NB4 (cell line): ENCODE data around the gene DDX41.
"Not testable (repeated sequence)": the region's sequence is repeated elsewhere in the genome, so short reads cannot be mapped to it uniquely, and the experiment has no call there.

Experiments
- DNase-seq: peaks from one replicate; pipeline ENCODE4 v3.0.0; 2010; ENCODE audit warnings: low read depth
- H3K4me3 ChIP-seq: one replicate; pipeline ENCODE4 v1.5.1; 2011; ENCODE audit warnings: mild to moderate bottlenecking, low read depth, low read length, moderate library complexity
- CTCF ChIP-seq: IDR thresholded peaks from one replicate; pipeline ENCODE4 v1.5.1; 2012; ENCODE audit warnings: low read depth, low read length
- MYC ChIP-seq: IDR thresholded peaks from 2 replicates; pipeline ENCODE4 v1.6.1; 2011; ENCODE audit warnings: low read depth, low read length
- POLR2A ChIP-seq: IDR thresholded peaks from 2 replicates; pipeline ENCODE4 v1.6.1; 2011; ENCODE audit warnings: mild to moderate bottlenecking; ENCODE audit not compliant: insufficient read length; ENCODE audit errors: extremely low read depth
- TF ChIP-seq, protein P1 (sequence below): IDR thresholded peaks from 2 replicates; pipeline ENCODE4 v1.6.1; 2011; ENCODE audit warnings: low read depth, low read length

The DDX41 gene

GRCh38 chr5:177535125-177535524 lies 18.4 kb upstream of the DDX41 start:
- no peak overlapping the region for H3K4me3 ChIP-seq
- TF ChIP-seq POLR2A, result no peak
- TF ChIP-seq MYC, result no peak
- TF ChIP-seq, protein P1, sequence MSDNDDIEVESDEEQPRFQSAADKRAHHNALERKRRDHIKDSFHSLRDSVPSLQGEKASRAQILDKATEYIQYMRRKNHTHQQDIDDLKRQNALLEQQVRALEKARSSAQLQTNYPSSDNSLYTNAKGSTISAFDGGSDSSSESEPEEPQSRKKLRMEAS, result no peak
- no peak for TF ChIP-seq CTCF
- DNase-seq, result no peak

DNA sequence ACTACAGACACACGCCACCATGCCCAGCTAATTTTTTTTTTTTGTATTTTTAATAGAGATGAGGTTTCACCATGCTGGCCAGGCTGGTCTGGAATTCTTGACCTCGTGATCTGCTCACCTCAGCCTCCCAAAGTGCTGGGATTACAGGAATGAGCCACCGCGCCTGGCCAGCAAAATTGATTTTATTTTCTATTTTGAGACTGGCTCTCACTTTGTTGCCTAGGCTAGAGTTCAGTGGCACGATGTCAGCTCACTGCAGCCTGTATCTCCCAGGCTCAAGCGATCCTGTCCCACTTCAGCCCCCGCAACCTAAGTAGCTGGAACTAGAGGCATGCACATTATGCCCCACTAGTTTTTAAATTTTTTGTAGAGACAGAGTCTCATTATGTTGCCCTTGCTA lies 17.7 kb upstream of the DDX41 start:
- DNase-seq, H3K4me3 ChIP-seq: not testable (repeated sequence)

- TF ChIP-seq CTCF, result no peak
- TF ChIP-seq, protein P1, result no peak
- no peak for TF ChIP-seq POLR2A
- no peak for TF ChIP-seq MYC
- H3K4me3 ChIP-seq, result no peak overlapping the region
- DNase-seq, result no peak
Measured at GRCh38 chr5:177531209-177531940, 14.6 kb upstream of the DDX41 start.

DNA sequence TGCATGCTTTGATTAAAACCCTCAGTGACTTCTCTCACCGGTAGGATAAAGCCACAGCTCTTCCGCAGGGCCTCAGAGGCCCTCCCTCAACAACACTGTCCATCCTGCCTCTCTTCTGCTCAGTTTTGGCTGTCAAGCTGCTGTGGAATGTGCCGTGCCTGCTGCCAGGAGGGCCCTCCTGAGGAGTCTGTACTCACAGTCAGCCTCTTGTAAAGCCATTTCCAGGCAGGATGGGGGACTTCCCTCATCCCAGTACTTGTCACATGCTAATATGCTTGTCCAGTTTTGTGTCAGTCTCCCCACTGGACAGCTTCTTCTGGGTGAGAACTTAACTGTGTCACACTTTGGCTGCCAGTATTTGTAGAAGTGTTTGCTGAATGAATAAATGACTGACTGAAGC lies 13.9 kb upstream of the DDX41 start:
- no peak overlapping the region for H3K4me3 ChIP-seq
- no peak for DNase-seq
- TF ChIP-seq MYC (no peak), CTCF (no peak), POLR2A (no peak)
- TF ChIP-seq, protein P1, result no peak

- no peak overlapping the region for H3K4me3 ChIP-seq
- no peak for DNase-seq
- TF ChIP-seq MYC (no peak), CTCF (no peak), POLR2A (no peak)
- TF ChIP-seq, protein P1, result no peak
Measured at GRCh38 chr5:177529247-177530203, 12.8 kb upstream of the DDX41 start.

DNA sequence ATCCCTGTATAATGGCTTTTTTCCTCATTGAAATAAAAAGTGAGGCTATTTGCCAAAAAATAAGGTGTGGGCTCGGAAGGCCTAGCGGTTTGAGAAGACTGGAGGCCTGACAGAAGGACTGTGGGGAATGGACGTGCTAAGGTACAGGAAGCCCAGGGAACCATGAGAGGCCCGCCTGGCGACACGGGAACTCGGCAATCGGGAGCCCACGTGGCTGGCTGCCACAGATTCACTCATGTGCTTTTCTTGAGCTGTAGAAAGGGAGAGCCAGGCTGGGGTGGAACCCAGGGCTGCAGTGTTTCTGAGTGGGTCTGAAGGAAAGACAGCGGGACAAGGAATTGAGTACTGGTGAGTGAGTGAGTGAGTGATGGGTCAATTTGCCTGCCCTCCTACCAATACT lies 11.9 kb upstream of the DDX41 start:
- no peak overlapping the region for H3K4me3 ChIP-seq
- no peak for DNase-seq
- TF ChIP-seq MYC (no peak), CTCF (no peak), POLR2A (no peak)
- TF ChIP-seq, protein P1, result no peak
